ENCODE results near the gene B9D1. TPM values are rescaled to one million over a fixed set of nuclear protein-coding genes. Genes with fewer than 3 reads are reported as not detected.
"Not testable (repeated sequence)": the region's sequence is repeated elsewhere in the genome, so short reads cannot be mapped to it uniquely, and the experiment has no call there.

B9D1 gene
- total and polyA plus RNA-seq, 4 donors, result 23.5 to 47.9 (median 26.0) TPM

- WGBS, 2 donors, result 84 to 91% methylated on average over 7 of the region's 7 CpGs
- H3K36me3 ChIP-seq (ENCODE audit: control insufficient read depth in 4 of 4, insufficient read depth in 4 of 4, low read length in 4 of 4), result peaks cover 0 to 3% (median 0%) of the 10 kb centered on the region in 4 donors
- H3K9ac ChIP-seq (ENCODE audit: insufficient read depth in 1 of 2, low read length in 2 of 2), result no peak overlapping the region
- no peak overlapping the region for H3K4me3 ChIP-seq
- no peak overlapping the region for H3K27ac ChIP-seq (ENCODE audit: low read depth in 1 of 2, low read length in 1 of 2)
- H3K4me1 ChIP-seq (ENCODE audit: control insufficient read depth in 5 of 5, insufficient read depth in 5 of 5, low read length in 5 of 5), result peaks cover 0 to 18% (median 10%) of the 10 kb centered on the region in 5 donors
- DNase-seq, result no peak
- no peaks in the 10 kb centered on the region for H3K9me3 ChIP-seq (ENCODE audit: control insufficient read depth in 4 of 4, insufficient read depth in 3 of 4, low read length in 3 of 4)
- no peak for ATAC-seq (ENCODE audit: insufficient read depth, low FRiP score)
- TF ChIP-seq CTCF (IDR thresholded peaks at IDR 0.05; ENCODE audit: control extremely low read depth, extremely low read depth), result no peak
- H3K27me3 ChIP-seq (ENCODE audit: control insufficient read depth in 3 of 3, insufficient read depth in 3 of 3, low read length in 2 of 3), result no peaks in the 10 kb centered on the region
Observed at GRCh38 chr17:19359151-19359550, 3.4 kb downstream of the B9D1 start.

GRCh38 chr17:19357761-19358160, 4.8 kb downstream of the B9D1 start:
- Histone ChIP-seq H3K27me3 (ENCODE audit: control insufficient read depth in 3 of 3, insufficient read depth in 3 of 3, low read length in 2 of 3) (no peaks in the 10 kb centered on the region), H3K9me3 (ENCODE audit: control insufficient read depth in 4 of 4, insufficient read depth in 3 of 4, low read length in 3 of 4) (no peaks in the 10 kb centered on the region), H3K9ac (ENCODE audit: insufficient read depth in 1 of 2, low read length in 2 of 2) (no peak overlapping the region), H3K4me3 (no peak overlapping the region), H3K4me1 (ENCODE audit: control insufficient read depth in 5 of 5, insufficient read depth in 5 of 5, low read length in 5 of 5) (peaks cover 0 to 5% (median 0%) of the 10 kb centered on the region in 5 donors), H3K36me3 (ENCODE audit: control insufficient read depth in 4 of 4, insufficient read depth in 4 of 4, low read length in 4 of 4) (peaks cover 0 to 3% (median 0%) of the 10 kb centered on the region in 4 donors), H3K27ac (ENCODE audit: low read depth in 1 of 2, low read length in 1 of 2) (no peak overlapping the region)
- no peak for DNase-seq
- ATAC-seq (ENCODE audit: insufficient read depth, low FRiP score), result no peak
- 80 to 87% methylated on average over 7 of the region's 7 CpGs for WGBS, 2 donors
- no peak for TF ChIP-seq CTCF (IDR thresholded peaks at IDR 0.05; ENCODE audit: control extremely low read depth, extremely low read depth)

GRCh38 chr17:19357351-19357750, 5.2 kb downstream of the B9D1 start:
- no peak overlapping the region for H3K9ac ChIP-seq (ENCODE audit: insufficient read depth in 1 of 2, low read length in 2 of 2)
- DNase-seq, result peak in 1 of 3 donors; percentile 6
- 90% methylated on average over 7 of the region's 7 CpGs for WGBS, 2 donors
- no peak for ATAC-seq (ENCODE audit: insufficient read depth, low FRiP score)
- no peak overlapping the region for H3K4me3 ChIP-seq
- no peaks in the 10 kb centered on the region for H3K27me3 ChIP-seq (ENCODE audit: control insufficient read depth in 3 of 3, insufficient read depth in 3 of 3, low read length in 2 of 3)
- H3K36me3 ChIP-seq (ENCODE audit: control insufficient read depth in 4 of 4, insufficient read depth in 4 of 4, low read length in 4 of 4), result peaks cover 0 to 3% (median 0%) of the 10 kb centered on the region in 4 donors
- no peak overlapping the region for H3K27ac ChIP-seq (ENCODE audit: low read depth in 1 of 2, low read length in 1 of 2)
- no peak for TF ChIP-seq CTCF (IDR thresholded peaks at IDR 0.05; ENCODE audit: control extremely low read depth, extremely low read depth)
- no peaks in the 10 kb centered on the region for H3K9me3 ChIP-seq (ENCODE audit: control insufficient read depth in 4 of 4, insufficient read depth in 3 of 4, low read length in 3 of 4)
- H3K4me1 ChIP-seq (ENCODE audit: control insufficient read depth in 5 of 5, insufficient read depth in 5 of 5, low read length in 5 of 5), result peaks cover 0 to 5% (median 0%) of the 10 kb centered on the region in 5 donors

GRCh38 chr17:19354748-19355147, 7.8 kb downstream of the B9D1 start:
- no peaks in the 10 kb centered on the region for H3K27me3 ChIP-seq (ENCODE audit: control insufficient read depth in 3 of 3, insufficient read depth in 3 of 3, low read length in 2 of 3)
- WGBS, 2 donors, result 79 to 80% methylated on average over 6 of the region's 6 CpGs

GRCh38 chr17:19353401-19353800, 9.1 kb downstream of the B9D1 start:
- not testable (repeated sequence) for H3K4me3 ChIP-seq; H3K27ac ChIP-seq (ENCODE audit: low read depth in 1 of 2, low read length in 1 of 2); ATAC-seq (ENCODE audit: insufficient read depth, low FRiP score); H3K9me3 ChIP-seq (ENCODE audit: control insufficient read depth in 4 of 4, insufficient read depth in 3 of 4, low read length in 3 of 4); H3K4me1 ChIP-seq (ENCODE audit: control insufficient read depth in 5 of 5, insufficient read depth in 5 of 5, low read length in 5 of 5); H3K36me3 ChIP-seq (ENCODE audit: control insufficient read depth in 4 of 4, insufficient read depth in 4 of 4, low read length in 4 of 4); H3K27me3 ChIP-seq (ENCODE audit: control insufficient read depth in 3 of 3, insufficient read depth in 3 of 3, low read length in 2 of 3); H3K9ac ChIP-seq (ENCODE audit: insufficient read depth in 1 of 2, low read length in 2 of 2); DNase-seq
- WGBS, 2 donors, result 95 to 97% methylated on average over 11 of the region's 11 CpGs

More at GRCh38 chr17:19354748-19355147, 7.8 kb downstream of the B9D1 start:
- Histone ChIP-seq H3K27ac (ENCODE audit: low read depth in 1 of 2, low read length in 1 of 2) (no peak overlapping the region), H3K9me3 (ENCODE audit: control insufficient read depth in 4 of 4, insufficient read depth in 3 of 4, low read length in 3 of 4) (no peaks in the 10 kb centered on the region), H3K36me3 (ENCODE audit: control insufficient read depth in 4 of 4, insufficient read depth in 4 of 4, low read length in 4 of 4) (peaks cover 0 to 3% (median 0%) of the 10 kb centered on the region in 4 donors), H3K4me3 (no peak overlapping the region), H3K4me1 (ENCODE audit: control insufficient read depth in 5 of 5, insufficient read depth in 5 of 5, low read length in 5 of 5) (no peaks in the 10 kb centered on the region), H3K9ac (ENCODE audit: insufficient read depth in 1 of 2, low read length in 2 of 2) (no peak overlapping the region)
- ATAC-seq (ENCODE audit: insufficient read depth, low FRiP score) (no peak), DNase-seq (no peak)
- no peak for TF ChIP-seq CTCF (IDR thresholded peaks at IDR 0.05; ENCODE audit: control extremely low read depth, extremely low read depth)
